ENCODE data around the gene HABP2. TPM values are rescaled to one million over a fixed set of nuclear protein-coding genes. Genes with fewer than 3 reads are reported as not detected.

Gene HABP2
- total and polyA plus RNA-seq, 2 experiments from 2014 or later: 48.3 to 102 TPM

DNA sequence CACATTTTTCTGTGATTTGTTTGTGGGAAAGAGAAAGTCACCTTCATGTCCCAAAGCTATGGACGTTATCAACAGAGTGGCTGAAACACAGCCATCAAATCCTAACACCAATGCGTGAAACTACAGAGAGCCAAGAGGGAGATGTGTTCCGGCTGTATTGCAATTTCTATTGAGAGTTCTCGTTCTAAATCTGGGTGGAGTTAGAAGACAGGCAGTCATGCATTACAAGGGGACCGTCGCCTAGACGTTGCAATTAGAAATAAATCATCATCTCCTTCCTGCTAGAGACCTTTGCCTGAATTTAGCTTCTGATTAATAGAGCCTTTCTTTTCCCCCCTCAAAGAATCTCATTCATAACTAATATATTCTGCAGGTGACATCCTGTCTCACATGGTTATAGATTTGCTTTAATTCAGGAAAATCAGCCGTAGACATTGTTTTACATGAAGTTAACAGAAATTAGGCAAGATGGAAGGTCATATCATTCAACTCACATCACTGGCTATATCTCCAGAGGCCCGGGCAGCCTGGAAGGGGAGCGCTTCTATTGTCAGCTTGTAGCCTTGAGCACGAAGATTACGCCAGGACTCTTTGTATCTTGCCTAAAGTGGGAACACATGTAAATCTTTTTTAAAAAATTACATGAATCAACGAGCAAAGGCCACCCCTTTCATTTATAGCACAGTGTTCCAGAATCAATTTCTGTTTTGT, 52.6 kb downstream of the HABP2 start:
- no peak overlapping the region for H3K4me2 ChIP-seq
- TF ChIP-seq EZH2 (IDR thresholded peaks at IDR 0.05; ENCODE audit: borderline replicate concordance): no peak
- TF ChIP-seq EZH2phosphoT487 (IDR thresholded peaks at IDR 0.05; ENCODE audit: low read depth, severe bottlenecking, unreplicated experiment): no peak
- TF ChIP-seq, protein P1, sequence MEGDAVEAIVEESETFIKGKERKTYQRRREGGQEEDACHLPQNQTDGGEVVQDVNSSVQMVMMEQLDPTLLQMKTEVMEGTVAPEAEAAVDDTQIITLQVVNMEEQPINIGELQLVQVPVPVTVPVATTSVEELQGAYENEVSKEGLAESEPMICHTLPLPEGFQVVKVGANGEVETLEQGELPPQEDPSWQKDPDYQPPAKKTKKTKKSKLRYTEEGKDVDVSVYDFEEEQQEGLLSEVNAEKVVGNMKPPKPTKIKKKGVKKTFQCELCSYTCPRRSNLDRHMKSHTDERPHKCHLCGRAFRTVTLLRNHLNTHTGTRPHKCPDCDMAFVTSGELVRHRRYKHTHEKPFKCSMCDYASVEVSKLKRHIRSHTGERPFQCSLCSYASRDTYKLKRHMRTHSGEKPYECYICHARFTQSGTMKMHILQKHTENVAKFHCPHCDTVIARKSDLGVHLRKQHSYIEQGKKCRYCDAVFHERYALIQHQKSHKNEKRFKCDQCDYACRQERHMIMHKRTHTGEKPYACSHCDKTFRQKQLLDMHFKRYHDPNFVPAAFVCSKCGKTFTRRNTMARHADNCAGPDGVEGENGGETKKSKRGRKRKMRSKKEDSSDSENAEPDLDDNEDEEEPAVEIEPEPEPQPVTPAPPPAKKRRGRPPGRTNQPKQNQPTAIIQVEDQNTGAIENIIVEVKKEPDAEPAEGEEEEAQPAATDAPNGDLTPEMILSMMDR (IDR thresholded peaks at IDR 0.05; ENCODE audit: poor library complexity): no peak
- no peaks in the 10 kb centered on the region for H3K9me3 ChIP-seq (ENCODE audit: low read depth)
- H3K4me1 ChIP-seq (ENCODE audit: insufficient read depth): no peaks in the 10 kb centered on the region
- no peak overlapping the region for H2AFZ ChIP-seq
- H3K27me3 ChIP-seq: no peaks in the 10 kb centered on the region
- 86% methylated on average over 13 of the region's 13 CpGs for WGBS (ENCODE audit: low lambda C conversion rate, missing lambda C conversion rate)
- no peak overlapping the region for H3K4me3 ChIP-seq
- no peaks in the 10 kb centered on the region for H4K20me1 ChIP-seq (ENCODE audit: insufficient read depth, poor library complexity, severe bottlenecking)
- H3K9me2 ChIP-seq (replicated peaks; ENCODE audit: insufficient read depth): no peaks in the 10 kb centered on the region
- H3K79me2 ChIP-seq: no peaks in the 10 kb centered on the region
- H3K27ac ChIP-seq: no peak overlapping the region
- H3K36me3 ChIP-seq (replicated peaks; ENCODE audit: insufficient read depth, low read depth): no peaks in the 10 kb centered on the region
- no peak for DNase-seq (ENCODE audit: low spot score)

DNA sequence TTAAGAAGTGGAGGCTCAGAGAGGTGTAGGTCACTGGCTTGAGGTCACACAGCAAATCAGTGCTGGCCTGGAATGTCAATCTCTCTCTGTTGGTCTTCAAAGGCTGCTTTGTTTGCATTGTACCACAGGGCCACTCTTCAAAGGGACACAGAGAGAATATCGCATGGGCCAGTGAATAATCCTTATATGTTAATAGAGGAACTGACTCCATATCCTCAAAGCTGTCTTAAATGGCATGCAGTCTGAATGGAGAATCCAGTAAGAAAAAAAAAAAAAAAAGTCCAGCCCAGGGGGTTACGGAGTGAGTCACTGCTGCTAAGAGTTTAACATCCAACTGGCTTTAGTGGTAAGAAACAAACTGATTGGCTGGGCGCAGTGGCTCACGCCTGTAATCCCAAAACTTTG, 56.9 kb downstream of the HABP2 start:
- Histone ChIP-seq H3K79me2 (no peaks in the 10 kb centered on the region), H3K4me1 (ENCODE audit: insufficient read depth) (no peaks in the 10 kb centered on the region), H4K20me1 (ENCODE audit: insufficient read depth, poor library complexity, severe bottlenecking) (no peaks in the 10 kb centered on the region), H3K4me3 (no peak overlapping the region), H3K9me2 (replicated peaks; ENCODE audit: insufficient read depth) (no peaks in the 10 kb centered on the region), H3K9me3 (ENCODE audit: low read depth) (no peaks in the 10 kb centered on the region), H2AFZ (no peak overlapping the region), H3K36me3 (replicated peaks; ENCODE audit: insufficient read depth, low read depth) (no peaks in the 10 kb centered on the region), H3K4me2 (no peak overlapping the region), H3K27ac (no peak overlapping the region), H3K27me3 (no peaks in the 10 kb centered on the region)
- no peak for DNase-seq (ENCODE audit: low spot score)
- WGBS (ENCODE audit: low lambda C conversion rate, missing lambda C conversion rate): 69% methylated on average over 4 of the region's 4 CpGs
- TF ChIP-seq, protein P1 (IDR thresholded peaks at IDR 0.05; ENCODE audit: poor library complexity): no peak
- TF ChIP-seq EZH2phosphoT487 (IDR thresholded peaks at IDR 0.05; ENCODE audit: low read depth, severe bottlenecking, unreplicated experiment) (no peak), EZH2 (IDR thresholded peaks at IDR 0.05; ENCODE audit: borderline replicate concordance) (no peak)

DNA sequence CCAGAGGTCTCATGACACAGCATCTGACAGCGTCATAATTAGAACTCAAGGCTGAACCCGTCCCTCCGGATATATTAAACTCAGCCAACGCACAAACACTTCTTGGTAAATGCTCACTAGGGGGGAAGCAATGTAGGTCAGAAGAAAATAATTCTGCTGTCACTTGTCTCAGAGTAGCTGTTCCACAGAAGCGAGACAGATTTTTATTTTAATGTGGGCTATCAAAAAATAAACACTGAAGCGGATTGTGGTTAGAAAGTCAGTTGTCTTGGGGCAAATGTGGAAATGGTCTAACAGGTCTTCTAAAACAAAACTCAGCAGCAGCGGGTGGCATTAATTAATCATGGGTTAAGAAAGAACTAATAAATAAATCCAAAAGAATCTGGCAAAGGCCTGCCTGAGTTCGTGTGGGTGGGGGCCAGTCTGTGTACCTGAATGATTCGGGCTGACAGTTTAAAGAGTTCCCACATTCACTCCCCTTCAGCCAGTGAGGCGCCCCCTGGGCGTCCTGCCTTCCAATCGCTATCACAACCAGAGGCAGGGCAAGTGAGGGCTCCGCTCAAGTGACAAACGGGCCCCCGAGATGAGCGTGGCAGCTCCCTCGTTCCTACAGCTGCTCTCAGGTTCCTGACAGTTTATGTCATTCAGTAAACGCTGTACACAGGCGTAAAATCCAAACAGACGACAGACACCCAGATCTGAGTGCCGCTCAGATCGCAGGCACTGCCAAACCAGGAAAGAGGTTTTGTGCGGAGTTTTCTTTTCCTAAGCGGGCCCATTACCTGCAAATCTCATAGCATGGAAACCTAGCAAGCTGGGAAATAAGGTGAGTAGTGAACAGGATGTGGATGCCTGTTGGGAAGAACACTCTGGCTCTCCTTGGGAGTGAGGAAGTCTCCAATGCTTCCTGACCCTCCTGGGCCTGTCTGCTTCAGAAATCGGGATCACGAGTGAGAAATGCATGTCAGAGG, 58.1 kb downstream of the HABP2 start:
- Histone ChIP-seq H3K9me2 (replicated peaks; ENCODE audit: insufficient read depth) (no peaks in the 10 kb centered on the region), H3K4me3 (no peak overlapping the region), H3K9me3 (ENCODE audit: low read depth) (no peaks in the 10 kb centered on the region), H3K36me3 (replicated peaks; ENCODE audit: insufficient read depth, low read depth) (no peaks in the 10 kb centered on the region), H2AFZ (no peak overlapping the region), H3K79me2 (no peaks in the 10 kb centered on the region), H3K27me3 (no peaks in the 10 kb centered on the region), H3K4me2 (peak overlapping the region; percentile 52), H3K4me1 (ENCODE audit: insufficient read depth) (no peaks in the 10 kb centered on the region), H3K27ac (no peak overlapping the region), H4K20me1 (ENCODE audit: insufficient read depth, poor library complexity, severe bottlenecking) (no peaks in the 10 kb centered on the region)
- 51% methylated on average over 26 of the region's 26 CpGs for WGBS (ENCODE audit: low lambda C conversion rate, missing lambda C conversion rate)
- TF ChIP-seq EZH2 (IDR thresholded peaks at IDR 0.05; ENCODE audit: borderline replicate concordance) (no peak), EZH2phosphoT487 (IDR thresholded peaks at IDR 0.05; ENCODE audit: low read depth, severe bottlenecking, unreplicated experiment) (no peak)
- TF ChIP-seq, protein P1 (IDR thresholded peaks at IDR 0.05; ENCODE audit: poor library complexity): no peak
- DNase-seq (ENCODE audit: low spot score): no peak
